Right cardiac atrium (tissue), 5 donors: Measurements from ENCODE around the gene AQP10. TPM values are rescaled to one million over a fixed set of nuclear protein-coding genes. Genes with fewer than 3 reads are reported as not detected.
A peak's percentile ranks its signal among the peaks of the same experiment; 100 is the strongest.

Experiments
- ATAC-seq, 2 donors: fragments of 200-7000 bp; cut with Tn5 transposase; one replicate each; pipeline versions ENCODE4 v1.8.0 to v1.9.1; 2020; ENCODE audit warnings: moderate library complexity in 2 of 2, mild to moderate bottlenecking in 1 of 2
- DNase-seq, 3 donors: peaks; one replicate each; pipeline ENCODE4 v3.0.0-alpha.2; 2020
- H3K27ac ChIP-seq: one replicate; pipeline ENCODE4 v1.5.1; 2013; ENCODE audit warnings: mild to moderate bottlenecking, low read length, control low read depth, moderate library complexity
- H3K27me3 ChIP-seq: one replicate; pipeline ENCODE4 v1.6.1; 2013; ENCODE audit not compliant: control insufficient read depth, insufficient read depth
- H3K4me1 ChIP-seq: one replicate; pipeline ENCODE4 v1.6.1; 2013; ENCODE audit warnings: low read length; ENCODE audit not compliant: control insufficient read depth, insufficient read depth
- H3K4me3 ChIP-seq: one replicate; pipeline ENCODE4 v1.5.1; 2013; ENCODE audit warnings: low read length, control low read depth
- H3K9me3 ChIP-seq: one replicate; pipeline ENCODE4 v1.6.1; 2013; ENCODE audit warnings: low read length; ENCODE audit not compliant: control insufficient read depth
- WGBS: extraction: QIAGEN DNeasy Blood & Tissue Kit; methylation state at CpG from one replicate; pipeline ENCODE4 v1.1.7; 2013; 5-methylcytosine and 5-hydroxymethylcytosine counted together
- intact Hi-C, 4 donors: fragments of 100-400 bp; cut with DNase I; formaldehyde crosslinking; loops; one replicate each; pipeline versions ENCODE4 v1.11.0 to v1.14.0; 2022 to 2023
- polyA plus RNA-seq: library from polyadenylated mRNA; stranded (reverse); fragments of 200-250 nt; gene quantifications from one replicate; pipeline ENCODE4 v1.2.3, GENCODE V29; 2013
- total RNA-seq, 4 donors: library from RNA; stranded (reverse); fragmentation: NEBNext Ultra II Directional; extraction: Animal tissue kit (Norgen Biotek cat#: 25700); gene quantifications; one replicate each; pipeline ENCODE4 v1.2.1, GENCODE V29; 2021
- donor health status: healthy with polysubstance abuse.
- donor health status: DM: no; HTN: yes; CAD: no.
- donor health status: DM: no; HTN: no; CAD: no.
- donor health status: DM: no; HTN: yes; CAD: no; lungs with severe emphysema.
- donor health status: DM: yes; HTN: yes; CAD: no.

The AQP10 gene
- total and polyA plus RNA-seq, 5 donors = 0.12 to 0.37 (median 0.21) TPM; not detected in 1

GRCh38 chr1:154348429-154349076 lies 27.7 kb downstream of the AQP10 start:
- Histone ChIP-seq H3K27ac (no peak overlapping the region), H3K4me3 (no peak overlapping the region), H3K9me3 (no peaks in the 10 kb centered on the region), H3K4me1 (peaks cover 5% of the 10 kb centered on the region), H3K27me3 (no peaks in the 10 kb centered on the region)
- 87% methylated on average over 27 of the region's 27 CpGs for WGBS
- intact Hi-C loops = no loop called here
- DNase-seq = no peak
- no peak for ATAC-seq

GRCh38 chr1:154349121-154349520 lies 28.2 kb downstream of the AQP10 start:
- H3K4me3 ChIP-seq = no peak overlapping the region
- WGBS = 70% methylated on average over 7 of the region's 7 CpGs
- intact Hi-C loops = no loop called here
- H3K9me3 ChIP-seq = no peaks in the 10 kb centered on the region
- no peaks in the 10 kb centered on the region for H3K27me3 ChIP-seq
- peaks cover 7% of the 10 kb centered on the region for H3K4me1 ChIP-seq
- DNase-seq = no peak
- no peak for ATAC-seq
- H3K27ac ChIP-seq = no peak overlapping the region

- Histone ChIP-seq H3K4me3 (no peak overlapping the region), H3K9me3 (no peaks in the 10 kb centered on the region), H3K4me1 (peaks cover 7% of the 10 kb centered on the region), H3K27me3 (no peaks in the 10 kb centered on the region), H3K27ac (no peak overlapping the region)
- ATAC-seq (no peak), DNase-seq (peak in 1 of 3 donors; percentile 69)
- WGBS = 71% methylated on average over 4 of the region's 4 CpGs
- intact Hi-C loops = loop anchor here in 1 of 4 donors (10.0 kb wide), 1 partner anchor 54 kb away; the partner anchor contains the start of gene IL6R
Observed at GRCh38 chr1:154350383-154350782, 29.5 kb downstream of the AQP10 start.

- DNase-seq (no peak), ATAC-seq (no peak)
- no peak overlapping the region for H3K4me3 ChIP-seq
- 74% methylated on average over 14 of the region's 14 CpGs for WGBS
- H3K9me3 ChIP-seq = no peaks in the 10 kb centered on the region
- H3K27ac ChIP-seq = no peak overlapping the region
- intact Hi-C loops = loop anchor here in 1 of 4 donors (10.0 kb wide), 1 partner anchor 53 kb away; the partner anchor contains the start of gene IL6R
- H3K27me3 ChIP-seq = no peaks in the 10 kb centered on the region
- peaks cover 7% of the 10 kb centered on the region for H3K4me1 ChIP-seq
Observed at GRCh38 chr1:154351363-154352068, 30.6 kb downstream of the AQP10 start.

- Histone ChIP-seq H3K27me3 (no peaks in the 10 kb centered on the region), H3K9me3 (no peaks in the 10 kb centered on the region), H3K4me3 (peak overlapping the region; percentile 45), H3K4me1 (peaks cover 7% of the 10 kb centered on the region), H3K27ac (peak overlapping the region; percentile 44)
- 22% methylated on average over 9 of the region's 9 CpGs for WGBS
- DNase-seq (no peak), ATAC-seq (no peak)
- intact Hi-C loops = loop anchor here in 1 of 4 donors (10.0 kb wide), 1 partner anchor 53 kb away; the partner anchor contains the start of gene IL6R
Observed at GRCh38 chr1:154352245-154352580, 31.3 kb downstream of the AQP10 start.

- Histone ChIP-seq H3K4me3 (peak overlapping the region; percentile 45), H3K27ac (peak overlapping the region; percentile 44), H3K4me1 (peaks cover 7% of the 10 kb centered on the region), H3K9me3 (no peaks in the 10 kb centered on the region), H3K27me3 (no peaks in the 10 kb centered on the region)
- intact Hi-C loops = loop anchor here in 1 of 4 donors (10.0 kb wide), 1 partner anchor 52 kb away; the partner anchor contains the start of gene IL6R
- peak; percentile 65 to 84 (median 82) for DNase-seq
- WGBS = 1% methylated on average over 41 of the region's 41 CpGs
- peak; percentile 59 to 74 for ATAC-seq
Observed at GRCh38 chr1:154352581-154353459, 31.9 kb downstream of the AQP10 start.

- intact Hi-C loops = loop anchor here in 1 of 4 donors (10.0 kb wide), 1 partner anchor 51 kb away; the partner anchor contains the start of gene IL6R
- ATAC-seq (peak; percentile 61 to 66), DNase-seq (no peak)
- Histone ChIP-seq H3K9me3 (no peaks in the 10 kb centered on the region), H3K4me1 (peaks cover 7% of the 10 kb centered on the region), H3K27ac (no peak overlapping the region), H3K27me3 (no peaks in the 10 kb centered on the region), H3K4me3 (no peak overlapping the region)
- WGBS = 26% methylated on average over 1 of the region's 1 CpG
Observed at GRCh38 chr1:154353460-154353904, 32.6 kb downstream of the AQP10 start.

- 94% methylated on average over 5 of the region's 5 CpGs for WGBS
- no peak for ATAC-seq
- peaks cover 7% of the 10 kb centered on the region for H3K4me1 ChIP-seq
- no peak overlapping the region for H3K4me3 ChIP-seq
- intact Hi-C loops = loop anchor here in 1 of 4 donors (10.0 kb wide), 1 partner anchor 51 kb away; the partner anchor contains the start of gene IL6R
- no peak for DNase-seq
- H3K27ac ChIP-seq = no peak overlapping the region
- H3K27me3 ChIP-seq = no peaks in the 10 kb centered on the region
- no peaks in the 10 kb centered on the region for H3K9me3 ChIP-seq
Observed at GRCh38 chr1:154353966-154354365, 33.1 kb downstream of the AQP10 start.

- intact Hi-C loops = loop anchor here in 1 of 4 donors (10.0 kb wide), 1 partner anchor 46 kb away; the partner anchor contains the start of gene IL6R
Observed at GRCh38 chr1:154358519-154358918, 37.6 kb downstream of the AQP10 start.

GRCh38 chr1:154360288-154360687 lies 39.4 kb downstream of the AQP10 start:
- intact Hi-C loops = no loop called here
- ATAC-seq = no peak
- no peaks in the 10 kb centered on the region for H3K27me3 ChIP-seq
- no peak overlapping the region for H3K27ac ChIP-seq
- no peaks in the 10 kb centered on the region for H3K9me3 ChIP-seq
- H3K4me1 ChIP-seq = no peaks in the 10 kb centered on the region
- no peak for DNase-seq
- no peak overlapping the region for H3K4me3 ChIP-seq

More at GRCh38 chr1:154358519-154358918, 37.6 kb downstream of the AQP10 start:
- peaks cover 2% of the 10 kb centered on the region for H3K4me1 ChIP-seq
- no peak overlapping the region for H3K27ac ChIP-seq
- H3K9me3 ChIP-seq = no peaks in the 10 kb centered on the region
- WGBS = 87% methylated on average over 8 of the region's 8 CpGs
- no peak for DNase-seq
- H3K4me3 ChIP-seq = no peak overlapping the region
- no peak for ATAC-seq
- no peaks in the 10 kb centered on the region for H3K27me3 ChIP-seq
